ENCODE results near the gene CD52.
"Not testable (repeated sequence)": the region's sequence is repeated elsewhere in the genome, so short reads cannot be mapped to it uniquely, and the experiment has no call there.

CD52 gene

GRCh38 chr1:26283871-26284596, 33.7 kb upstream of the CD52 start:
- no peak for DNase-seq (ENCODE audit: low read depth in 1 of 2, low spot score in 1 of 2)

DNA sequence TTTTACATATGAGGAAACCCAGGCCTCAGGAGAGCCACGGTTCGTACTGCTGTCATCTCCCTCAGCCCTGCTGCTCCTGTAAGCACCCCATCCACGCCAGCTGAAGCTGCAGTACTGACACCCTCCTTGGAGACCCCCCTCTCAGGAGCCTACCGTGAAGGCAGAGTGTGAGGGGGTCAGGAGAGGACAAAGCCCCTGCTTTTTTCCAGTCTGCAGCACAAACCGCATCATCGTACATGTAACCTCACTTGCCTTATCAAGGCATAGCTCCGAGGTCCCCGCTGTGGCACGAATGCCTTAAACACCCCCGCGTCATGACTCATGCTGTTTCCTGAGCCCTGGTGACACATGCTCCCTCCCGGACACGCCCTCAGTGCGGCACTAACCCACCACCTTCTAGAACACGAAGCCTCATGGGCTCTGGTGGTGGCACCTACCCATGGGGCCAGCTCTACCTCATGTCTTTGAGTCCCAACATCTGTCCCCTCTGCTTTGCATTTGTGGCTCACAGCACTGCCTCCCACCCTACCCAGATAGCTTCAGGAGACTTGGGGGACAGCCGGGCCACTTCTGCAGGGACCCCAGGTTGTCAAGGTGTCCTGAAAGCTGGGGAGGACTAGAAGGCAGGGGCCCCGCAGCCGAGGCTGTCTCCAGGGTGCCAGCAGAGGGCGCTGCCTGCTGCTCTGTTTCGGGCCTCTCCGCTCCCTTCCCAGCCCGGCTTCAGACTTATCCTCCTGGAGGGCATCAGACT, 33.0 kb upstream of the CD52 start:
- peak; percentile 86 to 96 for DNase-seq (ENCODE audit: low read depth in 1 of 2, low spot score in 1 of 2)

- no peak for DNase-seq (ENCODE audit: low read depth in 1 of 2, low spot score in 1 of 2)
Observed at GRCh38 chr1:26285366-26286063, 32.2 kb upstream of the CD52 start.

DNA sequence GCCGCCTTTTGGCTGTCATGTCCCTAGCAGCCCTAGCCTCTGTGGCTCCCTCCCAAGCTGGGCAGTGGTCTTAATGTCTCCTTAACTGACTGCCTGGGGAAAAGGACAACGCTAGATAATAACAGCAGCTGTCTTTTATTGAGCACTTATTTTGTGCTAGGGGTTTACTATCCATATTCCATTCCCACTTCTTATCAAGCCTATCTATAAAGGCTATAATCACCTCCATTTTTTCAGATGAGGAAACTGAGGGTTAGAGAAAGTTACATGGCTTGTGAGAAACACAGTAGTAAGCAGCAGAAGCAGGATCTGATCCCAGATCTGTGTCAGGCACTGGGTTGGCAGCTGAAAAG, 31.7 kb upstream of the CD52 start:
- DNase-seq (ENCODE audit: low read depth in 1 of 2, low spot score in 1 of 2): no peak

GRCh38 chr1:26287033-26287711, 30.6 kb upstream of the CD52 start:
- peak in 1 of 2 donors; percentile 46 for DNase-seq (ENCODE audit: low read depth in 1 of 2, low spot score in 1 of 2)

- no peak for DNase-seq (ENCODE audit: low read depth in 1 of 2, low spot score in 1 of 2)
Observed at GRCh38 chr1:26287811-26288210, 29.9 kb upstream of the CD52 start.

- peak in 1 of 2 donors; percentile 66 for DNase-seq (ENCODE audit: low read depth in 1 of 2, low spot score in 1 of 2)
Observed at GRCh38 chr1:26288311-26288941, 29.3 kb upstream of the CD52 start.

GRCh38 chr1:26289158-26290059, 28.3 kb upstream of the CD52 start:
- no peak for DNase-seq (ENCODE audit: low read depth in 1 of 2, low spot score in 1 of 2)

GRCh38 chr1:26290122-26290881, 27.5 kb upstream of the CD52 start:
- DNase-seq (ENCODE audit: low read depth in 1 of 2, low spot score in 1 of 2): no peak

DNA sequence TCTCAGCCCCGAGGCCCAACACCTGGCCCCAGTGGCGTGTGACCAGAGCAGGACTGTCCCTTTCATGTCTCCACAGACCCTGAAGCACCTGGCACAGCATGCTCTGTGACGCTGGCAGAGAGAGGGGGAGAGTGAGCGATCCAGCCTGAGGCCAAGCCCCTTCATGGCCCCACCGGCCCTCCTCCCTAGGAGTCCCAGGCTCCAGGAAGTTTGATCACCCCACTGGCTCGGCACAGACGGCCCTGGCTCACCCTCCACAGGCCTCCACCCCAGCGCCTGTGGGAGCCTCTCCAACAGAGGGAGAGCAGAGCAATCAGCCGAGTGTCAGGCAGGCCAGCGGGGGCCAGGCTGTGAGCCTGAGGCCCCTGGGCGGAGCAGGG, 26.9 kb upstream of the CD52 start:
- DNase-seq (ENCODE audit: low read depth in 1 of 2, low spot score in 1 of 2): no peak

DNA sequence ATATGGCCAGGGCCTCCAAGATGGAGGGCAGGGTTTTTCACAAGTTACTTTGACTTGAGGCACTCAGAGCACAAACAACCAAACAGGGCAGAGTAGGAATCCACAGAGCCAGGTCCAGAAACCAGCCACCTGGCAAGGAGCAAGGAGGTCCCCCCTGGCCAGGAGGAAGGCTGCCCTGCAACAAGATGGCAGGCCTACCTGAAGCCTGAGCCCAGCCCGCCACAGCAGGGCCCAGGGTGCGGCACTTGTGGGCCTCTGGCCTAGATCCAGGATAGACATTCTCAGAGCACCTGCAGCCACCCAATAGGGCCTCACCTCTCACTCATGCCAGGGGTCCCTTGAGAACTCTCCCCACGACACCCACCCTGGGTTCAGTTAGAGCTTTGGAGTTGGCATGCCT, 26.3 kb upstream of the CD52 start:
- DNase-seq (ENCODE audit: low read depth in 1 of 2, low spot score in 1 of 2): no peak

DNA sequence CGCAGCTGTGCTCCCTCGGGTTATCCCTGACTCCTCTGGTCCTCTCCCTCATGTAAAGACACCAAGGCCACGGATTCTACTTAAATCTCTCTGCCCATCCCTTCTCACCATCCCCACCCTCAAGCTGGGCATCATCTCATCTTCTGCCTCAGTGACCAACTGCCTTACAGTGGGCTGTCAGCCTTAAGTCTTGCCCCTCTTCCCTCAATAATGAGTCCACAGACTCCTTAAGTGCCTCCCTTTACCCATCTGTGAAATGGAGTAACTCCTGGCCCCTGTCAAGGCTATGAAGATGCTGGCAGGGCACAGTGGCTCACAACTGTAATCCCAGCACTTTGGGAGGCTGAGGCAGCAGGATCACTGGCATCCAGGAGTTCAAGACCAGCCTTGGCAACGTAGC, 25.8 kb upstream of the CD52 start:
- DNase-seq (ENCODE audit: low read depth in 1 of 2, low spot score in 1 of 2): no peak

DNA sequence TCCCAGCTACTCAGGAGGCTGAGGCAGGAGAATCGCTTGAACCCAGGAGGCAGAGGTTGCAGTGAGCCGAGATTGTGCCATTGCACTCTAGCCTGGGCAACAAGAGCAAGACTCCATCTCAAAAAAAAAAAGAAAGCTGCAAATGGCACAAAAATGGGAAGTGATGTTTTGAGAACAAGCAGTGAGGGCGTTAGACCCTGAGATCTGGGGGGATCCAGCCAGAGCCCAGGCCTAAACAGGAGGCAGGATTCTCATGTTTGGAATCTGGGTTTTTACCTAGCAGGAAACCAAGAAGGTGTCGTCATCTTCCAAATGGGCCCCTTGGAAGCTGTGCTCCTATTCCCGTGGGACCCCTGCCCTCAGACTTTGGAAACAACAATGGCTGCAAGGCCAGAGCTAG, 25.0 kb upstream of the CD52 start:
- DNase-seq (ENCODE audit: low read depth in 1 of 2, low spot score in 1 of 2): not testable (repeated sequence)

DNA sequence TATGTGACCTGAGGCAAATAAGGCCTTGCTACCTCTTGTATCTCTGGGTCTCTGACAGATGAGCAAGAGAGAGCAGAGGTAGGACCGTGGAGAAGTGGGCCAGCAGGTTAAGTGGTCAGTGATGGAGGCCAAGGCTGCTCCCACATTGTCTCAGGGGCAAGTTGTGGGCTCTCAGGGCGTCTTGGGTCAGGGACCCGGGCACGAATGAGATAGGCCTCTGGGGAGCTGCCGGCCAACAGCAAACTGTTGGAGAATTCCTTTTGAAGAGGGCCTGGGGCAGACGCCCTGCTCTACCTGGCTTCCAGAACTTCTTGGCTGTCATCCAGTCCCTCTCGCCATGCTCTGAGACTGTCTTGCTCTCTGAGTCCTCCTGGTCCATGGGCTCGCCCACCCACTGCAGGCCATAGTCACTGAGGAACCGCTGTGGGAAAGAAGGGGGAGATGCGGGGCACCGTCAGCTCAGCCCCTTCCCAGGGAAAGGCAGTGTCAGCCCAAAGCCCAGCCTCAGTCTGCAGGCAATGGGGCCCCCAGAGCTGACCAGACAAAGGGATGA, 23.8 kb upstream of the CD52 start:
- DNase-seq (ENCODE audit: low read depth in 1 of 2, low spot score in 1 of 2): no peak

GRCh38 chr1:26295194-26296138, 22.3 kb upstream of the CD52 start:
- no peak for DNase-seq (ENCODE audit: low read depth in 1 of 2, low spot score in 1 of 2)

DNA sequence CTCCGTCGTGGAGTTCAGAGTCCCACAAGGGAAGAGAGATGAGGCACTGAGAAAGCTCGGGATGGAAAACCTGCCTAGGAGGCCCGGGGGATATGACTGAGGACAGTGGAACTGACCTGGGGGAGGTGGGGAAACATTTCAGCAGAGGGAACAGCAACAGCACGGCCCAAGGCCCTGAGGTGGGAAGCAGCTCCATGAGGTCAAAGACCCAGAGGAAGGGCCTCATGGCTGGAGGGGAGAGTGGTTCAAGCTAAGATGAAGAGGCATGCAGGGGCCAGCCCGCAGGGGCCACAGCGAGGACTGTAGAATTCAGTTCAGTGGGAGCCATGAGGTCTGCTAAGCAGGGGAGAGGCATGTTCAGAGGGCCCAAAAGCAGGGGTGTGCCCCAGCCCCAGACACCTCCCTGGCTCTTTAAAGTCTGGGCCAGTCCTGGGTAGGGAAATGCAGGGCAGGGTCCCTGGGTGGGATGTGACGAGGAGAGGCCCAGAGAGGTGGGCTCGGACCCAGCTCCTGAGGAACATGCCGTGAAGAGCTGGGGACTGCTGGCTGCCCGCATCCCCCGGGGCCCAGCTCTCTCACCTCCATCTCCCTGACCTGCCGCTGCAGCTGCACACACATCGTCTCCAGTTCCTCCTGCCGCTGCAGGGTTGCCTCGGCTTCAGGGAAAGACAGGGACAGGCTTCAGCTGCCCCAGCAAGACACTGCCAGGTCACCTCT, 21.3 kb upstream of the CD52 start:
- no peak for DNase-seq (ENCODE audit: low read depth in 1 of 2, low spot score in 1 of 2)

DNA sequence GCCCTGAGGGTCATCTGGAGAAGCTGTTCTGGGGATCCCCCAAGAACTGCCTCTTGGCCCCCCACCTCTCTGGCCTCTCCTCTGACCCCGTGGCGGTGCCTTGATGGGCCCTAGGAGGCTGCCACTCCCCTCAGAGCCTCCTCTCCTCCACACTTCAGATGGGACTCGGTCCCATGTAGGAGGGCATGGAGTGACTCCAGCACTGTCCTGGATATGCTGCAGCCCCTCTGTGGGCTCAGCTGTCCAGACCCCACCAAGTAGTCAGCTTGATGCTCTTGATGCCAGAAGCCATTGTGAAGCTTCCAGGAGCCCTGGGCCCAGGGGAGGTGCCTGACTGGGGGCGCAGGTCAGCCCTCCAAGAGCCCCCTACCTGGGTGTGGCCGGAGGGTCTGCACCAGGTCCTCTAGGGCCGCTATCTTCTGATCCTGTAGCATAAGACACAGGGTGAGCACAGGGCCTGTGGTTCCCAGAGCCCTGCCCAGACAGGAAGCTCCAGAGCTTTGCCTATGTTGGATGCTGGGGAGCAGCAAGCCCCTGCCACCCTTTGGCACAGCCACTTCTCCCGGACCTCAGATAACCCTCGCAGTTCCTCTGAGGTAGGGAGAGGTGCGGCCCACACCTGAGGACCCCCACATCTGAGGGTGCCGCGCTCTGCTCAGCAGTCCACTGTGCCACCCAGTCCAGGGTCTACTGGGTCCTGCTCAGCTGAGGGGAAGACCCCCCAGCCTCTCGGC, 20.5 kb upstream of the CD52 start:
- DNase-seq (ENCODE audit: low read depth in 1 of 2, low spot score in 1 of 2): no peak
